Measurements from ENCODE around the gene C11orf71.

Gene C11orf71

GRCh38 chr11:114392735-114393667, 7.3 kb downstream of the C11orf71 start:
- DNase-seq (ENCODE audit: low read depth) = no peak
- H3K4me3 ChIP-seq (ENCODE audit: low read depth, low read length) = no peak overlapping the region
- TF ChIP-seq CTCF (IDR thresholded peaks at IDR 0.05; ENCODE audit: low read depth, low read length, missing control alignments) = no peak

- DNase-seq (ENCODE audit: low read depth) = no peak
- H3K4me3 ChIP-seq (ENCODE audit: low read depth, low read length) = no peak overlapping the region
- no peak for TF ChIP-seq CTCF (IDR thresholded peaks at IDR 0.05; ENCODE audit: low read depth, low read length, missing control alignments)
Measured at GRCh38 chr11:114386545-114386944, 13.8 kb downstream of the C11orf71 start.

GRCh38 chr11:114386131-114386530, 14.2 kb downstream of the C11orf71 start:
- TF ChIP-seq CTCF (IDR thresholded peaks at IDR 0.05; ENCODE audit: low read depth, low read length, missing control alignments) = no peak
- no peak for DNase-seq (ENCODE audit: low read depth)
- H3K4me3 ChIP-seq (ENCODE audit: low read depth, low read length) = no peak overlapping the region

- no peak for TF ChIP-seq CTCF (IDR thresholded peaks at IDR 0.05; ENCODE audit: low read depth, low read length, missing control alignments)
- DNase-seq (ENCODE audit: low read depth) = no peak
- H3K4me3 ChIP-seq (ENCODE audit: low read depth, low read length) = no peak overlapping the region
Measured at GRCh38 chr11:114384487-114384886, 15.8 kb downstream of the C11orf71 start.

- H3K4me3 ChIP-seq (ENCODE audit: low read depth, low read length) = no peak overlapping the region
- DNase-seq (ENCODE audit: low read depth) = no peak
- no peak for TF ChIP-seq CTCF (IDR thresholded peaks at IDR 0.05; ENCODE audit: low read depth, low read length, missing control alignments)
Measured at GRCh38 chr11:114382509-114382908, 17.8 kb downstream of the C11orf71 start.

- no peak overlapping the region for H3K4me3 ChIP-seq (ENCODE audit: low read depth, low read length)
- DNase-seq (ENCODE audit: low read depth) = no peak
- no peak for TF ChIP-seq CTCF (IDR thresholded peaks at IDR 0.05; ENCODE audit: low read depth, low read length, missing control alignments)
Measured at GRCh38 chr11:114379394-114380069, 20.8 kb downstream of the C11orf71 start.

Data from GM12864 (cell line).